Peyer's patch (tissue), 4 donors: ENCODE results near the gene RANGAP1. TPM values are rescaled to one million over a fixed set of nuclear protein-coding genes. Genes with fewer than 3 reads are reported as not detected.

Source experiments
- DNase-seq, 3 donors: peaks; one replicate each; pipeline ENCODE4 v3.0.0-alpha.2; 2017 to 2019
- H3K27ac ChIP-seq, 4 donors: fragments of 200-600 bp; sonication (generic); one replicate each; pipeline ENCODE4 v1.5.1; 2016 to 2019
- H3K27me3 ChIP-seq, 2 donors: fragments of 200-600 bp; sonication (generic); one replicate each; pipeline ENCODE4 v1.5.1; 2019
- H3K36me3 ChIP-seq, 3 donors: fragments of 200-600 bp; sonication (generic); one replicate each; pipeline ENCODE4 v1.5.1; 2016 to 2019
- H3K4me1 ChIP-seq, 4 donors: fragments of 200-600 bp; sonication (generic); one replicate each; pipeline ENCODE4 v1.5.1; 2016 to 2019
- H3K4me3 ChIP-seq, 4 donors: fragments of 200-600 bp; sonication (generic); 1 replicate in 3 of 4; 2 replicates in 1 of 4; pipeline ENCODE4 v1.5.1; 2016 to 2019; ENCODE audit warnings: mild to moderate bottlenecking in 1 of 4
- H3K9me3 ChIP-seq, 4 donors: fragments of 200-600 bp; sonication (generic); one replicate each; pipeline ENCODE4 v1.5.1; 2016 to 2019; ENCODE audit warnings: mild to moderate bottlenecking in 1 of 4
- CTCF ChIP-seq, 6 experiments: fragments of 450-650 bp in 4 of 6; fragments of 200-600 bp in 2 of 6; sonication (generic) in 1 of 6; IDR thresholded peaks; one replicate each; pipeline ENCODE4 v1.5.1; 2017 to 2019; ENCODE audit warnings: antibody characterized with exemption in 6 of 6, mild to moderate bottlenecking in 3 of 6, moderate library complexity in 1 of 6
- POLR2A ChIP-seq, 2 donors: fragments of 450-650 bp; IDR thresholded peaks; one replicate each; pipeline ENCODE4 v1.5.1; 2017; ENCODE audit warnings: antibody characterized with exemption in 2 of 2, mild to moderate bottlenecking in 2 of 2, moderate library complexity in 2 of 2
- total RNA-seq, 4 donors: library from RNA; depleted of rRNA; stranded (reverse); fragments of >200 nt; gene quantifications; one replicate each; pipeline ENCODE4 v1.1.0, GENCODE V29; 2016

The RANGAP1 gene, protein sequence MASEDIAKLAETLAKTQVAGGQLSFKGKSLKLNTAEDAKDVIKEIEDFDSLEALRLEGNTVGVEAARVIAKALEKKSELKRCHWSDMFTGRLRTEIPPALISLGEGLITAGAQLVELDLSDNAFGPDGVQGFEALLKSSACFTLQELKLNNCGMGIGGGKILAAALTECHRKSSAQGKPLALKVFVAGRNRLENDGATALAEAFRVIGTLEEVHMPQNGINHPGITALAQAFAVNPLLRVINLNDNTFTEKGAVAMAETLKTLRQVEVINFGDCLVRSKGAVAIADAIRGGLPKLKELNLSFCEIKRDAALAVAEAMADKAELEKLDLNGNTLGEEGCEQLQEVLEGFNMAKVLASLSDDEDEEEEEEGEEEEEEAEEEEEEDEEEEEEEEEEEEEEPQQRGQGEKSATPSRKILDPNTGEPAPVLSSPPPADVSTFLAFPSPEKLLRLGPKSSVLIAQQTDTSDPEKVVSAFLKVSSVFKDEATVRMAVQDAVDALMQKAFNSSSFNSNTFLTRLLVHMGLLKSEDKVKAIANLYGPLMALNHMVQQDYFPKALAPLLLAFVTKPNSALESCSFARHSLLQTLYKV
- 10 to 100 TPM; 29.8 to 79.2 (median 35.8) TPM for total RNA-seq

DNA sequence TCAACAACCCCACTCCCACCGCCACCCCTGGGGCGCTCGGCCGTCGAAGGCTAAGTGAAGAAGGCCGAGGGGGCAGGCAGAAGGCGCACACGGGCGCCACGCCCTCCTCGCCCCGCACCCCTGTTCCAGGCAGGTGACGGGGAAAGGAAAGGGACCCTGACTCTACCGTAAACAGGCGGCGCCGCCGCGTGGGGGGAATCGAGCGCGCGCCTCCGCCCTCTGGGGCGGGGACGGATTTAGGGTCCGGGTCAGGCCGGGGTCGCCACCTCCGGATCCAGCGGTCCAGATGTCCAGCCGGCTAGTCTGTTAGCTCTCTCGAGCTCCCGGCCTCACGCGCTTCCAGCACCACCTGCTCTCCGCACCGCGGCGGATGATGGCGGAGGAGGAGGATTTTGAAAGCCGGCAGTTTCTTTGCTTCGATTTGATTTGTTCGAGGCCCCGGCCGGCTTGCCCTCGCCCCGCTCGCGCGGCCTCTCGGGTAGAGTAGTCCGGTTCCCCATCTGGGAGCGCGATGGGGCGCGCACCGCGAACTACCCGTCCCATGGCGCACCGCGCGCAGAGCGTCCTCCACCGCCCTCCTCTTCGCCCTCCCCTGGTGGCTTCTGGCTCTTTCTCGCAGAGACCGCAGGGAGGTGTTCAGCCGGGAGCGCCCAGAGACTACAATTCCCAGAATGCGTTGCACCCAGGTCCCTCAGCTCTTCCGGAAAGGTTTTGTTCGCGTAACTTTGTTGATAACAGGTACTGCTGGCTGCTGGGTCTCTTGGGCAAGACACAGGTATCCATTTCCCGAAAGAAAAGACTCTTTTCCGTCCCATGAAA, at the start of gene RANGAP1:
Gene RANGAP1 (minus strand): TSS at position 368 of the 819 bp plus-strand sequence. CDS start 5,143 bp downstream, outside the sequence.
- peak; percentile 96 to 99 (median 98) for DNase-seq
- Histone ChIP-seq H3K36me3 (peaks cover 0 to 4% (median 0%) of the 10 kb centered on the region in 3 donors), H3K4me3 (peak within 1 kb of the TSS; percentile 65 to 98 (median 93)), H3K4me1 (peaks cover 0 to 20% (median 2%) of the 10 kb centered on the region in 4 donors), H3K9me3 (no peaks in the 10 kb centered on the region), H3K27me3 (no peaks in the 10 kb centered on the region), H3K27ac (peak within 1 kb of the TSS; percentile 80 to 94 (median 86))
- TF ChIP-seq POLR2A (IDR thresholded peaks at IDR 0.05) (peak; percentile 58 to 67), CTCF (IDR thresholded peaks at IDR 0.05) (peak in 5 of 6 experiments; percentile 1 to 55 (median 45))

- no peak overlapping the region for H3K27ac ChIP-seq
- H3K4me3 ChIP-seq = no peak overlapping the region
- no peaks in the 10 kb centered on the region for H3K27me3 ChIP-seq
- no peak for DNase-seq
- TF ChIP-seq POLR2A (IDR thresholded peaks at IDR 0.05) (no peak), CTCF (IDR thresholded peaks at IDR 0.05) (no peak)
- no peaks in the 10 kb centered on the region for H3K4me1 ChIP-seq
- H3K36me3 ChIP-seq = peaks cover 0 to 93% (median 4%) of the 10 kb centered on the region in 3 donors
- H3K9me3 ChIP-seq = no peaks in the 10 kb centered on the region
Measured at GRCh38 chr22:41334951-41335635, 49.1 kb upstream of the RANGAP1 start.

DNA sequence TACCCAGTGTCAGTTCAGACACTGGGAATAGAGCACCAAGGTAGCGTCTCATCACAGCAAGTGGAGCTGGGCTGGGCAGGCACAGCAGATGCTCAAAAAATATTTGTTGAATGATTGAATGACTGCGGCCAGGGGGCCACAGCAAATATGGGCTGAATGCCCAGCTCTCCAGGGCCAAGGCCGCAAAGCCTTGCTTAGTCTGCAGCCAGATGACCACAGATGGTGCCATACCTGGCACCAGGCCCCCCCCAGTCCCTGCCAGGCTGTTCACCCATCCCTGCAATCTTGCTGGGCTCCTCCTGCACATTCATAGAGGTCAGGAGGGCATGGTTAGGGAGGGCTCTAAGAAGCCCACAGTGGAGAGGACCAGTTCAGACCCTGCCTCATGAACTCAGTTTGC, 48.2 kb upstream of the RANGAP1 start:
- Histone ChIP-seq H3K27ac (no peak overlapping the region), H3K36me3 (peaks cover 0 to 93% (median 4%) of the 10 kb centered on the region in 3 donors)

DNA sequence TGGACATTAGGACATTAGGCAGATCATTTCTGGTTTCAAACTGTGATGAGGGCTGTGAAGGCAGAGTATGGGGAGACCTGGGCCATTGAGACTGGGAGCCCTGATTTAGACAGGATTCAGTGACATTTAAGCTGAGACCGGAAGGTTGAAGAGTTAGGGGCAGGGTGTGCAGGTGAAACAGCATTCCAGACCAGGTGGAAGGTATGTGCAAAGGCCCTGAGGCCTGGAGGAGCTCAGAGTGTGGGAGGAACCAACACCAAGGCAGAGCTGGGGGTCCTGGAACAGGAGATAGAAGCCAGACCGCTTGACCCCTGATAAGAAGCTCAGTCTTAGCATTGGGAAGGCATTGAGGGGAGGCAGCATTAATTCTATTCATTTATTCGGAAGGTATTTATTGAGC, 47.8 kb upstream of the RANGAP1 start:
- H3K9me3 ChIP-seq = no peaks in the 10 kb centered on the region
- H3K36me3 ChIP-seq = peaks cover 0 to 91% (median 4%) of the 10 kb centered on the region in 3 donors
- no peaks in the 10 kb centered on the region for H3K4me1 ChIP-seq
- H3K27me3 ChIP-seq = no peaks in the 10 kb centered on the region
- no peak for TF ChIP-seq CTCF (IDR thresholded peaks at IDR 0.05)
- no peak for TF ChIP-seq POLR2A (IDR thresholded peaks at IDR 0.05)
- H3K4me3 ChIP-seq = no peak overlapping the region
- no peak for DNase-seq
- H3K27ac ChIP-seq = no peak overlapping the region

More for the DNA sequence above, 48.2 kb upstream of the RANGAP1 start:
- H3K27me3 ChIP-seq = no peaks in the 10 kb centered on the region
- no peak for DNase-seq
- no peaks in the 10 kb centered on the region for H3K4me1 ChIP-seq
- H3K4me3 ChIP-seq = no peak overlapping the region
- no peaks in the 10 kb centered on the region for H3K9me3 ChIP-seq
- TF ChIP-seq POLR2A (IDR thresholded peaks at IDR 0.05) = no peak
- TF ChIP-seq CTCF (IDR thresholded peaks at IDR 0.05) = no peak
